ENCODE results near the gene MB21D2. TPM values are rescaled to one million over a fixed set of nuclear protein-coding genes. Genes with fewer than 3 reads are reported as not detected.

Gene MB21D2
- total and polyA plus RNA-seq, 9 donors: 4.5 to 13.9 (median 6.0) TPM

DNA sequence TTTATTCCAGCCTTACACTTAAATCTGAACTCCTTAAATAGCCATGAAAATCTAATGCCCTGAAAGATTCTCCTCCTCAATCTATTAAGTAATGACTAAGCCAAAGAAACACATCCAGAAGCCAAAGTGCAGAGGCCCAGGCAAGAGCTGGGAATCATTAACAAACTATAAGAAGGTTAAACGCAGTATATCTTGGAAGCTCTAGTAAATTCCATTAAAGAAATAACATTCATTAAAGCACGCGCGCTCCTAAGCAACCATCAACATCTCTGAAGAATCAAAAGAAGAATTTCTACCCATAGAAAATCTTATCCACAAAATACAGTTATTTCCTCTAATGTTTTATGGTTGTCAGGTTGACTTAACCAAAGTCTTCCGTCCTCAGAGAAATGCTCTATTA, 29.5 kb downstream of the MB21D2 start:
- Histone ChIP-seq H3K9me3 (no peaks in the 10 kb centered on the region), H3K27me3 (no peaks in the 10 kb centered on the region), H3K4me1 (ENCODE audit: insufficient read depth) (peaks cover 4% of the 10 kb centered on the region), H3K27ac (no peak overlapping the region), H3K36me3 (no peaks in the 10 kb centered on the region), H3K4me3 (no peak overlapping the region)
- 91 to 94% (median 94%) methylated on average over 5 of the region's 5 CpGs for WGBS, 3 donors
- DNase-seq: no peak
- TF ChIP-seq EP300 (IDR thresholded peaks at IDR 0.05) (no peak), POLR2A (IDR thresholded peaks at IDR 0.05) (no peak)
- TF ChIP-seq, protein P1, sequence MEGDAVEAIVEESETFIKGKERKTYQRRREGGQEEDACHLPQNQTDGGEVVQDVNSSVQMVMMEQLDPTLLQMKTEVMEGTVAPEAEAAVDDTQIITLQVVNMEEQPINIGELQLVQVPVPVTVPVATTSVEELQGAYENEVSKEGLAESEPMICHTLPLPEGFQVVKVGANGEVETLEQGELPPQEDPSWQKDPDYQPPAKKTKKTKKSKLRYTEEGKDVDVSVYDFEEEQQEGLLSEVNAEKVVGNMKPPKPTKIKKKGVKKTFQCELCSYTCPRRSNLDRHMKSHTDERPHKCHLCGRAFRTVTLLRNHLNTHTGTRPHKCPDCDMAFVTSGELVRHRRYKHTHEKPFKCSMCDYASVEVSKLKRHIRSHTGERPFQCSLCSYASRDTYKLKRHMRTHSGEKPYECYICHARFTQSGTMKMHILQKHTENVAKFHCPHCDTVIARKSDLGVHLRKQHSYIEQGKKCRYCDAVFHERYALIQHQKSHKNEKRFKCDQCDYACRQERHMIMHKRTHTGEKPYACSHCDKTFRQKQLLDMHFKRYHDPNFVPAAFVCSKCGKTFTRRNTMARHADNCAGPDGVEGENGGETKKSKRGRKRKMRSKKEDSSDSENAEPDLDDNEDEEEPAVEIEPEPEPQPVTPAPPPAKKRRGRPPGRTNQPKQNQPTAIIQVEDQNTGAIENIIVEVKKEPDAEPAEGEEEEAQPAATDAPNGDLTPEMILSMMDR (IDR thresholded peaks at IDR 0.05): no peak
- intact Hi-C loops (cut with DNase I): no loop called here

DNA sequence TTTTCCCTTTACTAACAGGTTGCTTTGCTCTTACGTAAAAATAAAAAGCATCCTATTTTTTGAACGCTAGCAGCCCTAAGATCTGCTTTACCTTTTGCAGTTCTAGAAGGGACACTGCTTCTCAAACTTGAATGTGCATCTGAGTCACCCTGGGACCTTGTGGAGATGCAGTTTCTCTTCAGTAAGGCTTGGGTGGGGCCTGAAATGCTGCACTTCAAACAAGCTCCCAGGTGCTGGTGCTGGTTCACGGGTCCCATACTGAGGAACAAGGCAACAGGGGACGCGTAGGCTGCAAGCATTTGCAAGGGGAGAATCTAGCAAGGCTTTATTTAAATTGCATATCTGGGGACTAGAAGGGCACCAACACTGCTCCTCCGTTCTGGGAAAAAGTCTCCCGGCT, 30.0 kb downstream of the MB21D2 start:
- Histone ChIP-seq H3K9me3 (no peaks in the 10 kb centered on the region), H3K27ac (no peak overlapping the region), H3K4me3 (no peak overlapping the region), H3K27me3 (no peaks in the 10 kb centered on the region), H3K4me1 (ENCODE audit: insufficient read depth) (peaks cover 4% of the 10 kb centered on the region), H3K36me3 (no peaks in the 10 kb centered on the region)
- 98% methylated on average over 7 of the region's 7 CpGs for WGBS, 3 donors
- TF ChIP-seq EP300 (IDR thresholded peaks at IDR 0.05): no peak
- TF ChIP-seq, protein P1 (IDR thresholded peaks at IDR 0.05): no peak
- TF ChIP-seq POLR2A (IDR thresholded peaks at IDR 0.05): no peak
- intact Hi-C loops (cut with DNase I): no loop called here
- no peak for DNase-seq

DNA sequence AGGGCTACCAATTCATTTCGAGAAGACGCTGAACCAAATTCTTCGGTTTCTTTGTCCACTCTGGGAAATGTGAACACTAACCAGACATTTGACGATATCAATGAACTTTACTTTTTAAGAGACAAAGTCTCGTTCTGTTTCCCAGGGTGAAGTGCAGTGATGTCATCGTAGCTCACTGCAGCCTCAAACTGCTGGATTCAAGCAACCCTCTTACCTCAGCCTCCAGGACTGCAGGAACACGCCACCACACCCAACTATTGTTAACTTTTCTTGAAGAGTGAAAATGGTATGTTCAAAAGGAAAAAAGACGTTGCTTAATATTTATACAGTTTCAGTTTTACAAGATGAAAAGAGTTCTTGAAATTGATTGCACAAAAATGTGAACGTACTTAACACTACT, 30.6 kb downstream of the MB21D2 start:
- no peaks in the 10 kb centered on the region for H3K9me3 ChIP-seq
- intact Hi-C loops (cut with DNase I): no loop called here
- DNase-seq: no peak
- no peak overlapping the region for H3K4me3 ChIP-seq
- WGBS, 3 donors: 93 to 97% (median 94%) methylated on average over 9 of the region's 9 CpGs
- peaks cover 4% of the 10 kb centered on the region for H3K4me1 ChIP-seq (ENCODE audit: insufficient read depth)
- H3K27ac ChIP-seq: no peak overlapping the region
- H3K27me3 ChIP-seq: no peaks in the 10 kb centered on the region
- TF ChIP-seq, protein P1 (IDR thresholded peaks at IDR 0.05): no peak
- TF ChIP-seq POLR2A (IDR thresholded peaks at IDR 0.05) (no peak), EP300 (IDR thresholded peaks at IDR 0.05) (no peak)
- H3K36me3 ChIP-seq: no peaks in the 10 kb centered on the region

DNA sequence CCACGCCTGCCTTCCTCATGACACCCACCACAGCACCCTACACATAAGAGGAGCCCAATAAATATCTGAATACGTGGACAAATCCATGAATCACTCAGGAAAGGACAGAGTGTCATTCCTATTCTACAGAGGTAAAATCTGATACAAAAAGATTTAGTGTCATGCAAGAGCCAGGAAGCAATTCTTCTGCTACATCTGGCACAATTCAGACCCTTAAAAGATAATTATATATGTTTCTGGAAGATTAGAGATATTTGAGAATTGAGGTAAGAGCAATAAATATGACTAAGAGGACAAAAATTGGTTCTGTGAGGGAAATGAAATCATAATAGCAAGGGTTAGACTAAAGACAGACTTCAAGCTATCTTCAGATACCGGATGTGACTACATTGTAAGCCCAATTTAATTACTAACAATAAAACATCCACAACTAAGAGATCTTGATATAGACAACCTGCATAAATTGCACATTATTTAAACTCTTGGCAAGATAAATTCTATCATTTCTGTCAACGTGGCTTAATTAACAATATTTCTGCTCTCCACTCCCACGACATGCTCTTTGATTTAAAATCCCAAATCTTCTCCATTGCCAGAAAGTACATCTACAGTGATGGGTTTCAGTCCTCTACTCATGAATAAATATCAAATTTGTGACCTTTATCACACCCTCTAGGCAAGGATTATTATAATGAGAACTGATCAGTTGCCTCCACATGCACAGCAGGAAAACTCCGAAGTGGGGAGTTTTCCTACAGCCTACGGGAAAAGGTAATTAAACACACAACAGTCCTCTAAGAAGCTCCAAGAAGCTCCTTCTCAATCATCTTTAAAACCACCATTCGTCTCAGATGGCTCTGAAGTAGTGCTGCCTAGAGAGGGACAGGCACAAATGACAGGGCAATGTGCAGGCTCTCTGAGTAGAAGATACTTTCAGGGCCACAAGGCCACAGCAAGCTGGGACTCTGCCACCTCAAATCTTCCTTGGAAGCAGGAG, 32.6 kb downstream of the MB21D2 start:
- 65 to 88% (median 75%) methylated on average over 8 of the region's 8 CpGs for WGBS, 3 donors

More for the DNA sequence above, 32.6 kb downstream of the MB21D2 start:
- no peaks in the 10 kb centered on the region for H3K9me3 ChIP-seq
- H3K4me3 ChIP-seq: no peak overlapping the region
- H3K27ac ChIP-seq: no peak overlapping the region
- H3K36me3 ChIP-seq: no peaks in the 10 kb centered on the region
- intact Hi-C loops (cut with DNase I): no loop called here
- no peak for DNase-seq
- TF ChIP-seq EP300 (IDR thresholded peaks at IDR 0.05) (no peak), POLR2A (IDR thresholded peaks at IDR 0.05) (no peak)
- TF ChIP-seq, protein P1 (IDR thresholded peaks at IDR 0.05): no peak
- no peaks in the 10 kb centered on the region for H3K27me3 ChIP-seq
- H3K4me1 ChIP-seq (ENCODE audit: insufficient read depth): peaks cover 4% of the 10 kb centered on the region
